Epithelial cell of proximal tubule (primary cell): Measurements from ENCODE around the gene SH3RF1. TPM values are rescaled to one million over a fixed set of nuclear protein-coding genes. Genes with fewer than 3 reads are reported as not detected.

ENCODE experiments used
- DNase-seq: peaks from one replicate; pipeline ENCODE4 v3.0.0-alpha.2; 2011; ENCODE audit warnings: low read depth
- H3K4me3 ChIP-seq: 2 replicates; pipeline ENCODE4 v1.5.1; 2011; ENCODE audit warnings: low read depth, mild to moderate bottlenecking, low read length
- total RNA-seq: library from RNA; depleted of rRNA; stranded (reverse); fragments of >200 nt; gene quantifications from 2 replicates; pipeline ENCODE4 v1.2.3, GENCODE V29; 2015
- TF ChIP-seq, protein P1 (sequence below): conservative IDR thresholded peaks from 2 replicates; pipeline ENCODE4 v1.5.1; 2012; ENCODE audit warnings: low read depth, mild to moderate bottlenecking, low read length

Gene SH3RF1
- total RNA-seq, 1 donor from 2014 or later = 25.8 TPM

DNA sequence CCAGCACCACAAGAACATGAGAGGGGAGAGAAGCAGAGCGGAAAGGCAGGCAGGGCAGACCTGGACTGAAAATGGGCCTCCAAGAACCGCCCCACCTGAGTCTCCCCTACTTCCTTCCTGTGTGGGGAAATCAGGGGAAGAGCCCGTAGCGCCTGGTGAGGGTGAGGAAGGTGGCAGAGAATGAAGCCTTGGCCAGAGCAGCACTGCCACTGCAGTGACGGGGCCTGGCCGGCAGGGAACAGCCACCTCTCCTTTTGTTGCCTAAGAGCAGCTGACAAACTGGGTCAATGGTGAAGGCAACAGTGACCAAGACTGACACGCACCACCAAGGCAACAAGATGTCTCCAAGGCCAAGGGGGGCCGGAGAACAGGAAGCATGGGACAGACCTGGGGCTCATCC is 202.3 kb downstream of the SH3RF1 start:
- DNase-seq = no peak
- no peak overlapping the region for H3K4me3 ChIP-seq
- TF ChIP-seq, protein P1, sequence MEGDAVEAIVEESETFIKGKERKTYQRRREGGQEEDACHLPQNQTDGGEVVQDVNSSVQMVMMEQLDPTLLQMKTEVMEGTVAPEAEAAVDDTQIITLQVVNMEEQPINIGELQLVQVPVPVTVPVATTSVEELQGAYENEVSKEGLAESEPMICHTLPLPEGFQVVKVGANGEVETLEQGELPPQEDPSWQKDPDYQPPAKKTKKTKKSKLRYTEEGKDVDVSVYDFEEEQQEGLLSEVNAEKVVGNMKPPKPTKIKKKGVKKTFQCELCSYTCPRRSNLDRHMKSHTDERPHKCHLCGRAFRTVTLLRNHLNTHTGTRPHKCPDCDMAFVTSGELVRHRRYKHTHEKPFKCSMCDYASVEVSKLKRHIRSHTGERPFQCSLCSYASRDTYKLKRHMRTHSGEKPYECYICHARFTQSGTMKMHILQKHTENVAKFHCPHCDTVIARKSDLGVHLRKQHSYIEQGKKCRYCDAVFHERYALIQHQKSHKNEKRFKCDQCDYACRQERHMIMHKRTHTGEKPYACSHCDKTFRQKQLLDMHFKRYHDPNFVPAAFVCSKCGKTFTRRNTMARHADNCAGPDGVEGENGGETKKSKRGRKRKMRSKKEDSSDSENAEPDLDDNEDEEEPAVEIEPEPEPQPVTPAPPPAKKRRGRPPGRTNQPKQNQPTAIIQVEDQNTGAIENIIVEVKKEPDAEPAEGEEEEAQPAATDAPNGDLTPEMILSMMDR = no peak

GRCh38 chr4:169066934-169067333 is 203.8 kb downstream of the SH3RF1 start:
- TF ChIP-seq, protein P1 = no peak
- H3K4me3 ChIP-seq = no peak overlapping the region
- no peak for DNase-seq

DNA sequence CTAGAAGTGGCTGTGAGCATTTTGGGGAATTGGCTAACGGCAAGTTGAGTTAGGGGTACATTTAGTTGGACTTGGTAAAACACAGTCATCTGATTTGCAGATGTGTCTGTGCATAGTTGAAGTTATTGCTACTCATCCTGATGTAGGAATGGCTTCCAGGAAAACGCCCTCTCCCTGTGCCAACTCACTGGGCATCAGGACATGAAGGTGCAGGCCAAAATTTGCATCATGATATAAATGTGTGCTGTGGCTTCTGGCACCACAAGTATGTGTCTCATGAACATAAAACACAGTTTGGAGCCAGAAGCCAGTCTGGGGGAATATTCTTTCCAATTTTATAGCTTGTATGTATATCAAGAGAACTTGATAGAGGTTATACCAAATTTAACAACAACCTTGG is 206.5 kb downstream of the SH3RF1 start:
- TF ChIP-seq, protein P1 = no peak
- no peak for DNase-seq
- no peak overlapping the region for H3K4me3 ChIP-seq

DNA sequence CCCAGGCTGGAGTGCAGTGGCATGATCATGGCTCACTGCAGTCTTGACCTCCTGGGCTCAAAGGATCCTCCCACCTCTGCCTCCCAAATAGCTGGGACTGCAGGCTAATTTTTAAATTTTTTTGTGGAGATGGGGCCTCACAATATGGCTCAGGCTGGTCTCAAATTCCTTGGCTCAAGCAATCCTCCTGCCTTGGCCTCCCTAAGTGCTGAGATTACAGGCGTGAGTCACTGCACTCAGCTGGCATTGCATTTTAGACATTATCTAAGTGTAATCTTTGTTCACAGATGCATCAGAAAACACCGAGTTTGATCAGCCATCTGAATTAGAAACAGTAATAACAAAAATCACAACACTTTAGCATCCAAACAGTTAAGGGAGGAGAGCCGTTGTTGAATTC is 207.3 kb downstream of the SH3RF1 start:
- DNase-seq = no peak
- H3K4me3 ChIP-seq = no peak overlapping the region
- TF ChIP-seq, protein P1 = no peak

- H3K4me3 ChIP-seq = no peak overlapping the region
- DNase-seq = no peak
- TF ChIP-seq, protein P1 = no peak
These were observed 207.9 kb downstream of the SH3RF1 start for GRCh38 chr4:169062897-169063244.

GRCh38 chr4:169061386-169061785 is 209.4 kb downstream of the SH3RF1 start:
- no peak overlapping the region for H3K4me3 ChIP-seq
- TF ChIP-seq, protein P1 = no peak
- DNase-seq = no peak

- DNase-seq = no peak
- TF ChIP-seq, protein P1 = no peak
- H3K4me3 ChIP-seq = no peak overlapping the region
These were observed 210.2 kb downstream of the SH3RF1 start for GRCh38 chr4:169060391-169061091.
